HG03432 (cell line): ENCODE measurements around the gene BACH2.
"Not testable (repeated sequence)": the region's sequence is repeated elsewhere in the genome, so short reads cannot be mapped to it uniquely, and the experiment has no call there.

ENCODE experiments used
- ATAC-seq: cut with Tn5 transposase; IDR thresholded peaks from one replicate; pipeline ENCODE4 v1.9.1; 2021; ENCODE audit warnings: mild to moderate bottlenecking, moderate library complexity; ENCODE audit not compliant: unreplicated experiment

BACH2 gene

DNA sequence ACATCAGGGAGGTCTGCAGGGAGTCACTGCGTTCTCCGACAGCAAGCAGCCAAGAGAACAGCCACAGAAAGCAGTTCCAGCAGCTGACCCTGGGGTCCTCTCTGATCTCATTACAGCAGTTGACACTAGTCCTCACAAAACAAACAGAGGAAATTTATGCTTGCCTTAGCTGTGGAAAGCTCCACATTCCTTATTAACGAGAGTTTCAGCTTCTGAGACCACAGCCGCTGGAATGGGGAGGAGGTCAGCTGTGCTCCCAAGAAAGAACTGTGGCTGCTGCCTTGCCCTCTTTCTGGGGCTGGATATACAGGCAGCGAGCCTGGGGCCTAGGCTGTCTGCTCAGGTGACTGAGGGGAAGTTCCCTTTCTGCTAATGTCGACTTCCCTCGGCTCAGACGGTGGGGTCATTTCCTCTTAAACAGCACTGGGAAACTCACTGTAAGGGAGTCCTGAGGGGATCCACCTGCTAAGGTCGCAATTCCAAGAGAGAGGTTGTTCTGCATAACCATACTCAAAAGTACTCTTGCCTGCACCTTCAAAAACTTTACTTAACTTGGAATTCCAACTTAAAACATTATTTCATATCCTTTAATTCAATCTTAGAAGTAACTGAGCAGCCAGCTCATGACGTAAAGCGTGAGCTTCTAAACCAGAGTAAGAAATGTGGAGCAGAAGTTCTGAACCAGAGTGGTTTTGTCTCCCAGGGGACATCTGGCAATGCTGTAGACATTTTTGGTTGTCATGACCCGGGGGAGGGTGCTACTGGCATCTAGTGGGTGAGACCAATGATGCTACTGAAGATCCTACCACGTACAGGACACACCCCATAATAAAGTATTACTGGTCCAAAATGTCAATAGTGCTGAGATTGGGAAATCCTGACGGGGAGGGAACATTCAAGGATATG is 80.3 kb downstream of the BACH2 start:
- ATAC-seq, result peak; percentile 81

GRCh38 chr6:90214966-90215365 is 81.7 kb downstream of the BACH2 start:
- no peak for ATAC-seq

- no peak for ATAC-seq
Measured at GRCh38 chr6:90214461-90214860, 82.2 kb downstream of the BACH2 start.

DNA sequence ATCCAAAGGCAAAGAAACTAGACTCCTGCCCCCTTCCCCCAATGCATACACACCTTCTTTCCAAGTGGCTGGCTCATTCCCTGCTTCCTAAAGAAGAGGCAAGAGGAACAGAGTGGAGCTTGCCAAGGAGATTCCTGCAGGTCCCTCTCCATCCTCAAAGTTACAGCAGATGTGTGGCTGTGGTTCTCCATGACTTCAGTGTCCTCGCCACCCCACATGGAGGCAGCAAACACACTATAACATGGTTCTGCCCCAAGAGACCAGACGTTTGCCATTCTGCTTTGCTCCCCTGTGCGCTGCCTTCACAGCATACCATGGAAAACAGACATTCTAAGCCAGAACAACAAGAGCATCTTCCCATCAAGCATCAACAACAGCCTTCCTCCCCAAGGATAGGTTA is 84.4 kb downstream of the BACH2 start:
- ATAC-seq, result no peak

DNA sequence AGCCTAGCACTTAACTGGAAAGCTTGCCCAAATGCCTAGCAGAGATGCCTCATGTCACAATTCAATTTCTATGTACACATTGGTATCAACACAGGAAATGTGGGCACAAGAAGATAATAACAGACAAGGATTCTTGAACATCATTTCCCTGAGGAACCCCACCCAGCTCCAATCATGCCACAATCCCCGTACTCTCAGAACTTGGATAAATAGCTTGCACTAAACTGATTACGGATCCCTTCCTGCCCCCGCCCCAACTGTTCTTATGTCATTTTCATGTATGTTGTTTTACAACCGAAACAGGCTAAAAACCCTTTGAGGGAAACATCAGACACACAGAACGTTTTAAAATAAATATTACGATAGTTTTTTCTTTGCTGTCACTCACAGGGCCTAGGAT is 87.1 kb downstream of the BACH2 start:
- no peak for ATAC-seq

- not testable (repeated sequence) for ATAC-seq
Measured at GRCh38 chr6:90208690-90209089, 88.0 kb downstream of the BACH2 start.

GRCh38 chr6:90204327-90205056 is 92.2 kb downstream of the BACH2 start:
- no peak for ATAC-seq

GRCh38 chr6:90203672-90204071 is 93.0 kb downstream of the BACH2 start:
- no peak for ATAC-seq

DNA sequence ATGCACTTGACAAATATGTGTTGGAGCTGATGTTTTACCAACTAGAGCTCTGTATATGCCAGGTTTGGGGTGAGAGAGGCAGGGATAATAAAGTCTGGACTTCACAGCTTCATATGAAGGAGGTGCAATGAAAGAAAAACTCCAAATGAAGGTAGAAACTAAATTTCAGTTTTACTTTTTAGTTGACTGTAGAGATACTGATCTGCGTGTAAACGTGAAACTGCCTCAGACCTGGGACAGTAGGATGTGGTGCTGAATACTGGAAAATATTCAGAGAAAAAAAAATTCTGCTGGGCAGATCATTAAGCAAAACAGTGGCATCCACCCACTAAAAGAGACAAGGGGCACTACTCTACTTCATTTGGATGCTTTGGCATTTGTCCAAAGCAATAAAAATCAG is 94.5 kb downstream of the BACH2 start:
- ATAC-seq, result no peak

- ATAC-seq, result no peak
Measured at GRCh38 chr6:90199900-90200299, 96.7 kb downstream of the BACH2 start.

DNA sequence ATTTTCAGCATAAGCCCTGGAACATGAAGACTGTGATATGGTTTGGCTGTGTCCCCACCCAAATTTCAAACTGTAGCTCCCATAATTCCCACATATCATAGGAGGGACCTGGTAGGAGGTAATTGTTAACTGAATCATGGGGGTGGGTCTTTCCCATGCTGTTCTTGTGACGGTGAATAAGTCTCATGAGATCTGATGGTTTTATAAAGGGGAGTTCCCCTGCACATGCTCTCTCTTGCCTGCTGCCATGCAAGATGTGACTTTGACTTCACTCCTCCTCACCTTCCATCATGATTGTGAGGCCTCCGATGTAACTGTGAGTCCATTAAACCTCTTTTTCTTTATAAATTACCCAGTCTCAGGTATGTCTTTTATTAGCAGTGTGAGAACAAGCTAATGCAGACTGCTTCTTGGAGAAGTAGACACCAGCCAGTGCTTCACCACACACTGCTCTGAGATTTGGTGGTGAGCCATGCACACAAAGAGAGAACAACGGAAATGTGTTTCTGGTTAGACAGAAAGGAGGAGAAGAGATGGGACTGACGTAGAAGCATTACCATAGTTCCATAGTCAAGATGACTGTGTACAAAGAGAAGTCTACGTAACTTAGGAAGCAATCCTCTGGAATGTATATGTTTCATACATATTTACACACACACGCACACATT is 97.8 kb downstream of the BACH2 start:
- ATAC-seq, result no peak

DNA sequence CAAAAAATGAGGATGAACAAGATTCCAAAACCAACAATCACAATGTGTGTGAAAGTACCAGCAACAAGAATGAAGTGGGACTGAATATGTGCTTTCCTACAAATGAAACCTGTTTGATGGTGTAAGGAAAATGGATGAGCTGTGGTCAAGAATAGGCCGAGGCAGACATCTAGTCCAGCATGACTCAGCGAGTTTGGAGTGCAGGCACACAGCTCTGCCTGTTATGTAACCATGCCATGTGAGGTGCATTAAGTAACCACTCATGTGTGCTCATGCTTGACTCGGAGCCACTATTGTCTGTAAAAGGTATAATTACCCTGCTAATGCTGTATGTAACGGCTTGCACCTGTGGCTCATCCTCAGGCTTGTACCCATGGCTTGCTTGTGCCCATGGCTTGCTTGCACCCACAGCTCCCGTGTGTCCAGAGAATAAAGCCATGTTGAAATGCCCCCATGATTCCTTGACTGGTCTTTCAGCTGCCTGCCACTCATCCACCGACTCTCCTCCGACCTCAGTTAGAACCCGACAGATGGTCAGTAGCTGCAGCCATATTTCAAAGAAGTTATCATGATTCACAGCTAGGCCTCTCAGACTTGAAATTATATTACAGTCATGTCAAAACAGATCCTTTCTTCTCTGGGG is 98.7 kb downstream of the BACH2 start:
- ATAC-seq, result no peak

GRCh38 chr6:90195094-90195829 is 101.4 kb downstream of the BACH2 start:
- ATAC-seq, result no peak

DNA sequence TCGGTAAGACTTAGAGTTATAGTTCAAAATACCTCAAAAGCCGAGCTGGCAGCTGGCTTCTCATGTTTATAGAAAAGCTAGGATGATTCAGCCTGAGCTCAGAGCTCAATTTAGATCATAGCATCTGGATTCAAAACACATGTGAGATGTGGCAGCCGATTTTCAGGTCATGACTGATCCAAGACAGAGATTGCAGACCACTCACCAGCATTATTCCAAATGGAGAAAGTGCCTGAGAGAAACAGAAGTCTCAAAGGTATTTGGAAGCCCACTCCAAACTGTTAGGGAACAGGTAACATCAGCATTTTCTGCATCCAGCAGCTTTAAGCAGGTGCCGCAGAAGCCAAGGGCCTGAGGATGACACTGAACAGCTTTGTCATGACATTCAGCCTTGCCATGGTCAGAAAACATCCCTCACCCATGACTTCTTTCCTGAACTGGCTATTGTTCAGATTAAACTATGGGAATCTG is 102.2 kb downstream of the BACH2 start:
- no peak for ATAC-seq

DNA sequence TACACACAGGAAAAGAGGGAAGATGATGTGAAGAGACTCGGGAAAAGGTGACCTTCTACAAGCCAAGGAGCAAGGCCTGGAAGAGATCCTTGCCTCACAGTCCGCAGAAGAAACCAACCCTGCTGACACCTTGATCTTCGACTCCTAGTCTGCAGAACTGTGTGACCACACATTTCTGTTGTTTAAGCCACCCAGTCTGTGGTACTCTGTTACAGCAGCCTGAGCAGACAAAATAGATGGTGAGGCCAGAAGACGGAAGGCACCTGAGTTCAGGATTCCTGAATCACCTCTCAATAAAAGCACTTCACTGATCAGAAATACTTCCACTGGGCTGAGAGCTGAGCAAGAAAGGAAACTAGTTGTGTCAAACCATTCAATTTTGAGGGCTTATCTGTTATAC is 103.3 kb downstream of the BACH2 start:
- no peak for ATAC-seq

- ATAC-seq, result no peak
Measured at GRCh38 chr6:90192857-90193256, 103.8 kb downstream of the BACH2 start.

DNA sequence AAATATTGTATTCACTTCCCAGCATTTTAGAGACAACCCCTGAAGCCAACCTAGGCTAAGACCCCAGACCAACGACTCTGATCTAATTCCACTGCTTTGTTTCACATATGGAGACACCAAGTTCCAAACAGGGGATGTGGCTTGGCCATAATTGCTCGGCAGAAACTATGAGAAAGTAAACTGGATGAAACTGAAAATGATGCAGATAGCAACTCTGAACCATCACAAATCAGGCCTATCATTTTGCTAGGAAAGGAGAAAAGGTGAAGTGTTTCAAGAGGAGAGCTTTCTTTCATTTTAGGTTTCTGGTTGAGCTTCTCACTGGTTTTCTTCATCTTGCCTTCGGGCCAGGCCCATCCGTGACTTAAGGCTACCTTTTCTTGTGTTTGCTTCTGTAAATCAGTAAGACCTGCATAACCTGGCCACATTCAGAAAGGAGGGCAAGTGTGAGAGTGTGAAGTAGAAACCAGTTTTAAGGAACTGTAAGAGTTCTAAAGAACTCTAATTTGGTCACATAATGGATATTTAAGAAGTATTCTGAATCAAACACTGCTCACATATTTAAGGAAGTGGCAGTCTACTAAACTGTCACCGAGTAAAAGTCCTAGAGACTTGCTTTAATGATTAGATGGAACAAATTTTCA is 105.8 kb downstream of the BACH2 start:
- no peak for ATAC-seq

- ATAC-seq, result no peak
Measured at GRCh38 chr6:90190131-90190530, 106.5 kb downstream of the BACH2 start.

DNA sequence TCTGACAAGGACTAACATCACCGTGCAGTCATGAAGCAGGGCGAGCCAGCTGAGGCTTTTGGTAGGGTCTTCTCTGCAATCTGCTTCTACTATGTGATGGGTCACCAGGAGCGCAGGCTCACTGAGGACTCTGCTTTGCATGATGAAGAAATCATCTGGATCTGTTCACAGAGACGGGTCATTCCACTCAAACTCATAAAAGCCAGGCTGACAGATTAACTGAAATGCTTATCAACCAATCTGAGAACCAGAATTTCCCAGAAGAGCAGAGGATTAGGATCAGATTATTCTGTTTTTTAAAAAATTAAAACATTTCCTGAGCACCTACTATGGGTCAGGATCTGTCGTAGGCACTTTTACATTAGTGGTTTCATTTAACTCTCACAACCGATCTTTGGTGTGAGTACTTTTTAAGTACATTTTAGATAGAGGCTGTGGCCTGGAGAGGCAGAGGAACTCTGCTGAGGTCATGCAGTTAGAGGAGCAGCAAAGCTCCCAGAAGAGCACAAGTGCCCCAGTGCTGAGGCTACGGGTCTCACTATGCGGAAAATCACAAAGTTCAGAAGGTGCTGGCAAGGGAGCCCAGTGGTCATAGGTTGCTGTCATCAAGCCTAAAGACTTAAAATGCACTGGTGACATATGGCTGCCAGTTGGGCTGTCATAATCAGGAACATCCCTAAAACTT is 109.1 kb downstream of the BACH2 start:
- no peak for ATAC-seq
